ENCODE results near the gene CLCNKB.

CLCNKB gene

DNA sequence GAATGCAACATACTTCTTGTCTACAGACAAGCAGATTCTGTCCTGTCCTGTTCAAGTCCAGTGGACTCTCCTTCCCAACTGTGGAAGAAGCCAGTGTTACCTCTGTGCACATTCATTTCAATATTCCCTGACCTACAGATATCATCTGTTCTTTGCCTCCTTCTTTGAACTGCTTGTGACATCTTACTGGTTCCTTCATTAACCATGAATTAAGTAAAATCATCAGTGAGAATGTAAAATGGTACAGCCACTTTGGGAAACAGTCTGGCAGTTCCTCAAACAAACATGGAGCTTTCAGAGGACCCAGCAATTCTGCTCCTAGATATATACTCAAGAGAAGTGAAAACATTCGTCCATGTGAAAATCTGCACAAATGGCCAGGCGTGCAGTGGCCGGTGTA, 32.7 kb upstream of the CLCNKB start:
- TF ChIP-seq FOXP2 (optimal IDR thresholded peaks at IDR 0.05; ENCODE audit: borderline replicate concordance, extremely low read depth, extremely low read length, insufficient read depth): no peak
- no peak for TF ChIP-seq TAF1 (IDR thresholded peaks at IDR 0.05; ENCODE audit: borderline replicate concordance, insufficient read depth, low read length)
- TF ChIP-seq SIN3A (IDR thresholded peaks at IDR 0.05; ENCODE audit: borderline replicate concordance, insufficient read depth, low read length): no peak
- no peak for TF ChIP-seq POLR2AphosphoS5 (IDR thresholded peaks at IDR 0.05; ENCODE audit: low read depth, low read length)
- TF ChIP-seq, protein P1, sequence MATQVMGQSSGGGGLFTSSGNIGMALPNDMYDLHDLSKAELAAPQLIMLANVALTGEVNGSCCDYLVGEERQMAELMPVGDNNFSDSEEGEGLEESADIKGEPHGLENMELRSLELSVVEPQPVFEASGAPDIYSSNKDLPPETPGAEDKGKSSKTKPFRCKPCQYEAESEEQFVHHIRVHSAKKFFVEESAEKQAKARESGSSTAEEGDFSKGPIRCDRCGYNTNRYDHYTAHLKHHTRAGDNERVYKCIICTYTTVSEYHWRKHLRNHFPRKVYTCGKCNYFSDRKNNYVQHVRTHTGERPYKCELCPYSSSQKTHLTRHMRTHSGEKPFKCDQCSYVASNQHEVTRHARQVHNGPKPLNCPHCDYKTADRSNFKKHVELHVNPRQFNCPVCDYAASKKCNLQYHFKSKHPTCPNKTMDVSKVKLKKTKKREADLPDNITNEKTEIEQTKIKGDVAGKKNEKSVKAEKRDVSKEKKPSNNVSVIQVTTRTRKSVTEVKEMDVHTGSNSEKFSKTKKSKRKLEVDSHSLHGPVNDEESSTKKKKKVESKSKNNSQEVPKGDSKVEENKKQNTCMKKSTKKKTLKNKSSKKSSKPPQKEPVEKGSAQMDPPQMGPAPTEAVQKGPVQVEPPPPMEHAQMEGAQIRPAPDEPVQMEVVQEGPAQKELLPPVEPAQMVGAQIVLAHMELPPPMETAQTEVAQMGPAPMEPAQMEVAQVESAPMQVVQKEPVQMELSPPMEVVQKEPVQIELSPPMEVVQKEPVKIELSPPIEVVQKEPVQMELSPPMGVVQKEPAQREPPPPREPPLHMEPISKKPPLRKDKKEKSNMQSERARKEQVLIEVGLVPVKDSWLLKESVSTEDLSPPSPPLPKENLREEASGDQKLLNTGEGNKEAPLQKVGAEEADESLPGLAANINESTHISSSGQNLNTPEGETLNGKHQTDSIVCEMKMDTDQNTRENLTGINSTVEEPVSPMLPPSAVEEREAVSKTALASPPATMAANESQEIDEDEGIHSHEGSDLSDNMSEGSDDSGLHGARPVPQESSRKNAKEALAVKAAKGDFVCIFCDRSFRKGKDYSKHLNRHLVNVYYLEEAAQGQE (IDR thresholded peaks at IDR 0.05; ENCODE audit: insufficient read depth in 1 of 2, low read depth in 2 of 2, low read length in 2 of 2): no peak

DNA sequence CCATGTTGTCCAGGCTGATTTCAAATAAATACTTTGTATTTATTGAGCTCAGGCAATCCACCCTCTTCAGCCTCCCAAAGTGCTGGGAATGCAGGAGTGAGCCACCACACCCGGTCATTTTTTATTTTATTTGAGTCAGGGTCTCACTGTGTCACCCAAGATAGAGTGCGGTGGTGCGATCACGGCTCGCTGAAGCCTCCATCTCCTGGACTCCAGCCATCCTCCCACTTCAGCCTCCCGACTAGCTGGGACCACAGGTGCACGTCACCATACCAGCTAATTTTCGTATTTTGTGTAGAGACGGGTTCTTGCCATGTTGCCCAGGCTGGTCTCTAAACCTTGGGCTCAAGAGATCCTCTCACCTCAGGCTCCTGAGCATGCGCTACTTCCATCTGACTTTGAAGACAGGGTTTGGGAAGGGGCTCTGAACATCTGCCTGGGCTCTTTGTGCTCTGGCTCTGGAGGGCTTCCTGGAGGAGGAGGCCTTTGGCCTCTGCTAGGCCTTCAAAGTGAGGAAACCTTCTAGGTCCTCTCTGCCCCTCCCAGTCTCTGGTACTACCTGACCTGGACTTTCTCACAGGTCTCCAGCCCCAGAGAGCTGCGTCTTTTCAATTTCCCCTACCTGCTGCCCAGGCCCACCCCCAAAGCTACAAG, 31.5 kb upstream of the CLCNKB start:
- TF ChIP-seq, protein P1 (IDR thresholded peaks at IDR 0.05; ENCODE audit: insufficient read depth in 1 of 2, low read depth in 2 of 2, low read length in 2 of 2): no peak
- TF ChIP-seq SIN3A (IDR thresholded peaks at IDR 0.05; ENCODE audit: borderline replicate concordance, insufficient read depth, low read length): no peak
- no peak for TF ChIP-seq TAF1 (IDR thresholded peaks at IDR 0.05; ENCODE audit: borderline replicate concordance, insufficient read depth, low read length)
- TF ChIP-seq POLR2AphosphoS5 (IDR thresholded peaks at IDR 0.05; ENCODE audit: low read depth, low read length): no peak
- TF ChIP-seq FOXP2 (optimal IDR thresholded peaks at IDR 0.05; ENCODE audit: borderline replicate concordance, extremely low read depth, extremely low read length, insufficient read depth): no peak

DNA sequence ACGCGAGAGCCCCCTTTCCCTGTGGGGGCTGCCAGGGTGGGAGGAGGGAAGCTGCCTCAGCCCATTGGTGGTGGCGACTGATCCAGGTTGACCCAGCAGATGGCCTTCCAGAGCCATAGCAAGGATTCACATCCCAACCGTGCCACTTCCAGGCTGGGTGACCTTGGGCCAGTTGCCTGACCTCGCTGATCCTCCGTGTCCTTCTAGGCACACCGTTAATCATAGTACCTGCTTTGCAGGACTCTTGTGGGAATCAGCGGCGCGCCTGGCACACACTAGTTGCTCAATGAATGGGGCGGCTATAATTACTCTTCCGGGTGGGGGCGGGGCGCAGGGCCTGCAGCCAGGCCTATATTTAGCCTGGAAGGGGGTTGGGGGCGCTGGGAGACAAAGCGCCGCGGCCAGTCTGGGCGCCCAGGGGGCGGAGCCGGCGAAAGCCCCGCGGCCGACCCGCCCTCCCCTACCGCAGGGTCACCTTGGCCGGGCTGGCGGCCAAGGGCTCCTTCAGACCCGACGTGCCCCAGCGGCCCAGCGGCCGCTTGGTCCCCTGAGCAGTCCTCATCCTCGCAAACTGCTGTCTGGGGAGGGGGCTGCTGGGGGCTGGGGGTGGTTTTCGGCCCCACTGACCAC, 30.9 kb upstream of the CLCNKB start:
- TF ChIP-seq FOXP2 (optimal IDR thresholded peaks at IDR 0.05; ENCODE audit: borderline replicate concordance, extremely low read depth, extremely low read length, insufficient read depth): peak; percentile 18
- TF ChIP-seq TAF1 (IDR thresholded peaks at IDR 0.05; ENCODE audit: borderline replicate concordance, insufficient read depth, low read length): no peak

DNA sequence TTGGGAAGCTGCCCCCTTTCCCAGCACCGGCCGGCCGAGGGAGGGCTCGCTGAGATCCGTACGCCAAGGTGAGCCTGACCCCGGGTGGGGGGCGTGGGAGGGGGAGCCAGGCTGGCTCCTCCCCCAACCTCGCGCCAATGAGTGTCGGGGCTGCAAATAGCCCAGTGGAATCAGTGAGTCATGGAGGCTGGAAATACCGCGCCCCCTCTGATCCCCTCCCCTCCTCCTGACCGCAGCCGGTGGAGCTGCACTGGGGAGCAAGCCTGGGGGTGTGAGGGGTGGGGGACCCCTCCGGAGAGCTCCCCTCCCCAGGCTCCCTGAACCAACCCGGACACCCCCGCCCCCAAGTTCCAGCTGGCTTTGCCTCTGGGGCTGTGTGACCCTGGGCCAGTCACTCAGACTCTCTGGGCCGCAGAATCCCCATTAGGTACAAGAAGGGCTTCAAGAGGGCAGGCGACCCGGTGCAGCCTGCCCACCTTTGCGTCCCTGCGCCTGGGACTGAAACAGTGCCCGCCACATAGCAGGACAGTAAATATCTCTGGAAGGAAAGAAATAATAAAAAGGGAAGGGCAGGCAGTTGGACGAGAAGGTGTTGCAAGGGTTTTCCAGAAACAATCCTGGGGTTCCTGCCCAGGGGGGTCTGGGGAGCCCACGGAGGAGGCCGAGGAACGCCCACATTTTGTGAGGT, 30.2 kb upstream of the CLCNKB start:
- TF ChIP-seq FOXP2 (optimal IDR thresholded peaks at IDR 0.05; ENCODE audit: borderline replicate concordance, extremely low read depth, extremely low read length, insufficient read depth): no peak
- TF ChIP-seq POLR2AphosphoS5 (IDR thresholded peaks at IDR 0.05; ENCODE audit: low read depth, low read length): no peak
- TF ChIP-seq SIN3A (IDR thresholded peaks at IDR 0.05; ENCODE audit: borderline replicate concordance, insufficient read depth, low read length): no peak
- TF ChIP-seq TAF1 (IDR thresholded peaks at IDR 0.05; ENCODE audit: borderline replicate concordance, insufficient read depth, low read length): no peak
- TF ChIP-seq, protein P1 (IDR thresholded peaks at IDR 0.05; ENCODE audit: insufficient read depth in 1 of 2, low read depth in 2 of 2, low read length in 2 of 2): no peak

DNA sequence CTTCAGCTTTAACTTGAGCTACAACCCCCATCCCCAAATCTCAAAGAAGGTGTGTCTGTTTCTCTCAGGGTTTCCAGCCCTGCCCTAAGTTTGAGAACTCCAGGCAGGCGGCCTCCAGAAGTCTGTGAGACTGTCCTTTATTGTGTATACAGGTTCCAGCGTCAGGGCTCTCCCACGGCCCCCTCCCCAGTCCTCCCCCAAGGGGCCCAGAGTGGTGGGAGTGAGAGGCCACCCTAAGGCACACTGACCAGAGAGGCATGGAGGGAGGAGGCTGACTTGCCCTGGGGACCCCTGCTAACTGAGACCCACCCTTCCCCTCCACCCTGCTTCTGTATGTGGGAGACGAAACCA, 29.7 kb upstream of the CLCNKB start:
- no peak for TF ChIP-seq POLR2AphosphoS5 (IDR thresholded peaks at IDR 0.05; ENCODE audit: low read depth, low read length)
- no peak for TF ChIP-seq FOXP2 (optimal IDR thresholded peaks at IDR 0.05; ENCODE audit: borderline replicate concordance, extremely low read depth, extremely low read length, insufficient read depth)
- TF ChIP-seq, protein P1 (IDR thresholded peaks at IDR 0.05; ENCODE audit: insufficient read depth in 1 of 2, low read depth in 2 of 2, low read length in 2 of 2): no peak
- TF ChIP-seq SIN3A (IDR thresholded peaks at IDR 0.05; ENCODE audit: borderline replicate concordance, insufficient read depth, low read length): no peak
- TF ChIP-seq TAF1 (IDR thresholded peaks at IDR 0.05; ENCODE audit: borderline replicate concordance, insufficient read depth, low read length): no peak
